Adrenal gland (tissue), 12 donors: ENCODE results near the gene TET2. TPM values are rescaled to one million over a fixed set of nuclear protein-coding genes. Genes with fewer than 3 reads are reported as not detected.

Experiments used
- DNase-seq, 7 donors: peaks; one replicate each; pipeline ENCODE4 v3.0.0-alpha.2; 2019 to 2020
- H3K27ac ChIP-seq, 5 donors: fragments of 200-600 bp; sonication (generic) in 4 of 5; 1 replicate in 3 of 5; 2 replicates in 2 of 5; pipeline versions ENCODE4 v1.5.1 to v1.8.0; 2016 to 2020; ENCODE audit warnings: mild to moderate bottlenecking in 1 of 5
- H3K27me3 ChIP-seq: fragments of 200-600 bp; 2 replicates; pipeline ENCODE4 v1.8.0; 2021
- H3K36me3 ChIP-seq, 2 donors: fragments of 200-600 bp; replicated peaks in 1 of 2; 1 replicate in 1 of 2; 2 replicates in 1 of 2; pipeline versions ENCODE4 v1.5.1 to v1.8.0; 2018 to 2022
- H3K4me1 ChIP-seq, 2 donors: fragments of 200-600 bp; replicated peaks in 1 of 2; 1 replicate in 1 of 2; 2 replicates in 1 of 2; pipeline versions ENCODE4 v1.5.1 to v1.8.0; 2018 to 2021
- H3K4me3 ChIP-seq, 4 donors: fragments of 200-600 bp; sonication (generic) in 3 of 4; one replicate each; pipeline ENCODE4 v1.5.1; 2016 to 2018
- H3K9me3 ChIP-seq, 3 donors: fragments of 200-600 bp; sonication (generic) in 1 of 3; replicated peaks in 1 of 3; 1 replicate in 2 of 3; 2 replicates in 1 of 3; pipeline versions ENCODE4 v1.5.1 to v1.8.0; 2016 to 2021
- POLR2A ChIP-seq, 2 donors: fragments of 450-650 bp; IDR thresholded peaks; one replicate each; pipeline ENCODE4 v1.6.1; 2017; ENCODE audit warnings: antibody characterized with exemption in 2 of 2, mild to moderate bottlenecking in 2 of 2, moderate library complexity in 1 of 2
- WGBS, 4 donors: extraction: QIAGEN DNeasy Blood & Tissue Kit in 2 of 4; methylation state at CpG; one replicate each; pipeline versions ENCODE4 v1.1.5 to v1.1.7; 2013 to 2017; 5-methylcytosine and 5-hydroxymethylcytosine counted together
- intact Hi-C, 2 donors: fragments of 100-400 bp; cut with DNase I; formaldehyde crosslinking; loops; one replicate each; pipeline versions ENCODE4 v1.14.1 to v1.15.0; 2022 to 2023
- polyA plus RNA-seq, 3 donors: library from polyadenylated mRNA; stranded (reverse); fragments of 200-250 nt in 2 of 3; fragments of 350-450 nt in 1 of 3; fragmentation: Illumina TruSeq in 1 of 3; extraction: RNeasy Lipid Tissue Mini Kit (QIAGEN cat#74804) in 1 of 3; gene quantifications; one replicate each; pipeline ENCODE4 v1.2.3, GENCODE V29; 2013 to 2014
- total RNA-seq, 9 donors: library from RNA; depleted of rRNA in 4 of 9; stranded (reverse); fragments of >200 nt in 4 of 9; fragments of 120-200 nt in 1 of 9; fragmentation: NEBNext Ultra II Directional in 1 of 9; extraction: Animal tissue kit (Norgen Biotek cat#: 25700) in 1 of 9; gene quantifications; one replicate each; pipeline versions ENCODE4 v1.1.0 to v1.2.4, GENCODE V29; 2013 to 2023
- TF ChIP-seq, protein P1 (sequence below), 6 experiments: fragments of 450-650 bp in 4 of 6; fragments of 200-600 bp in 2 of 6; sonication (generic) in 1 of 6; IDR thresholded peaks; 1 replicate in 5 of 6; 2 replicates in 1 of 6; pipeline versions ENCODE4 v1.5.1 to v1.8.0; 2016 to 2021; ENCODE audit warnings: antibody characterized with exemption in 6 of 6, mild to moderate bottlenecking in 2 of 6, moderate library complexity in 1 of 6
- donor health status: healthy with polysubstance abuse.
- donor health status: Bipolar disorder and iron deficiency.
- donor health status: DM: yes; HTN: yes; CAD: no.
- donor health status: DM: no; HTN: no; CAD: no.
- donor health status: DM: no; HTN: no; CAD: no.
- donor health status: DM: yes; HTN: yes; CAD: no.

TET2 gene
- total and polyA plus RNA-seq, 12 donors = 3.7 to 26.1 (median 14.6) TPM

GRCh38 chr4:105193536-105193935, 46.9 kb downstream of the TET2 start:
- Histone ChIP-seq H3K4me3 (no peak overlapping the region), H3K27me3 (no peaks in the 10 kb centered on the region), H3K4me1 (peaks cover 0 to 31% of the 10 kb centered on the region in 2 donors), H3K36me3 (no peaks in the 10 kb centered on the region), H3K9me3 (no peaks in the 10 kb centered on the region), H3K27ac (no peak overlapping the region)
- DNase-seq = no peak
- intact Hi-C loops = no loop called here
- WGBS, 4 donors = 61 to 84% (median 76%) methylated on average over 3 of the region's 3 CpGs
- TF ChIP-seq, protein P1, sequence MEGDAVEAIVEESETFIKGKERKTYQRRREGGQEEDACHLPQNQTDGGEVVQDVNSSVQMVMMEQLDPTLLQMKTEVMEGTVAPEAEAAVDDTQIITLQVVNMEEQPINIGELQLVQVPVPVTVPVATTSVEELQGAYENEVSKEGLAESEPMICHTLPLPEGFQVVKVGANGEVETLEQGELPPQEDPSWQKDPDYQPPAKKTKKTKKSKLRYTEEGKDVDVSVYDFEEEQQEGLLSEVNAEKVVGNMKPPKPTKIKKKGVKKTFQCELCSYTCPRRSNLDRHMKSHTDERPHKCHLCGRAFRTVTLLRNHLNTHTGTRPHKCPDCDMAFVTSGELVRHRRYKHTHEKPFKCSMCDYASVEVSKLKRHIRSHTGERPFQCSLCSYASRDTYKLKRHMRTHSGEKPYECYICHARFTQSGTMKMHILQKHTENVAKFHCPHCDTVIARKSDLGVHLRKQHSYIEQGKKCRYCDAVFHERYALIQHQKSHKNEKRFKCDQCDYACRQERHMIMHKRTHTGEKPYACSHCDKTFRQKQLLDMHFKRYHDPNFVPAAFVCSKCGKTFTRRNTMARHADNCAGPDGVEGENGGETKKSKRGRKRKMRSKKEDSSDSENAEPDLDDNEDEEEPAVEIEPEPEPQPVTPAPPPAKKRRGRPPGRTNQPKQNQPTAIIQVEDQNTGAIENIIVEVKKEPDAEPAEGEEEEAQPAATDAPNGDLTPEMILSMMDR (IDR thresholded peaks at IDR 0.05) = no peak
- no peak for TF ChIP-seq POLR2A (IDR thresholded peaks at IDR 0.05)

DNA sequence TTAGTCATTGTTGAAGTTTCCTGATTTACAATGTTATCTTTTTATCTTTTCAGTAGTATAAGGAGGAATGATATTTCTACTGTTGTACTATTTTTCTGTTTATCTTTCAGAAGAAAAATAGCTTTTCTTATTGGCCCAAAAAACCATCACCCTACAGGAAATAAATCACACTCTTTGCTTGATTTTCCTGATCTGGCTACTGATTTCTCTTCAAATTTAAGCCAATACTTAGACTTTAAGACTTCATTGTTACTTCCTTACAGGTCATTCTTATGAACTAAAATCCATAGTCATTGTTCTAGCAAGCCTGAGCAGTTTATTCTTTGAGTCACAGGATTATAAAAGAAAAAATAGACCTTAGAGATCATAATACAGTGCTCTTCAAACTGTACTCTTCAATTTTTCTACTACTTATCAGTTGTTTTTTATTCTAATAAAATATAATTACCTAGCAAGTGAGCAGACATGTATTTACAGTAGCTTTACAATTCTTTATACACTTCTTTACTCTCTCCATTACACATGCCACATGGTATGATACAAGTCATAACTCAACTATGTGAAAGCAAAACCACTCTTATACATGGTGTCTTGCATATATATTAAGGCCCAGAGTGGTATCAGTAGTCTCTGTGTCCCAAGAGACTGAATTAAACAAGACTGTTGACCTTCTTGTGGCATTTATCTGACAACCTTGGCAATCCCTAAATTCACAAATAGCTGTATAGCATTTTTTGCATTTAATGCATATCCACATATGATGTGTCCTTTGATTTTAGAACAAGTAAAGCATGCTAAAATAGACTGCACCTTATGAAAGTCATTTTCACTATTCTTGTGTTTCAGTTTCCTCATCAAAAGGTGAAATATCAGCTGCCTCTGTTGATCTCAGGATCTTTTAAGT, 47.9 kb downstream of the TET2 start:
- Histone ChIP-seq H3K4me1 (peaks cover 0 to 31% of the 10 kb centered on the region in 2 donors), H3K9me3 (no peaks in the 10 kb centered on the region), H3K4me3 (no peak overlapping the region), H3K36me3 (no peaks in the 10 kb centered on the region), H3K27me3 (no peaks in the 10 kb centered on the region), H3K27ac (no peak overlapping the region)
- no peak for DNase-seq
- intact Hi-C loops = no loop called here
- no peak for TF ChIP-seq POLR2A (IDR thresholded peaks at IDR 0.05)
- TF ChIP-seq, protein P1 (IDR thresholded peaks at IDR 0.05) = no peak

- Histone ChIP-seq H3K36me3 (no peaks in the 10 kb centered on the region), H3K4me1 (peaks cover 0 to 25% of the 10 kb centered on the region in 2 donors), H3K27ac (no peak overlapping the region), H3K9me3 (no peaks in the 10 kb centered on the region), H3K27me3 (no peaks in the 10 kb centered on the region), H3K4me3 (no peak overlapping the region)
- intact Hi-C loops = no loop called here
- DNase-seq = no peak
- TF ChIP-seq, protein P1 (IDR thresholded peaks at IDR 0.05) = peak in 1 of 6 experiments; percentile 20
- no peak for TF ChIP-seq POLR2A (IDR thresholded peaks at IDR 0.05)
- 72 to 78% (median 77%) methylated on average over 5 of the region's 5 CpGs for WGBS, 4 donors
These were observed 50.0 kb downstream of the TET2 start for GRCh38 chr4:105196523-105197145.

DNA sequence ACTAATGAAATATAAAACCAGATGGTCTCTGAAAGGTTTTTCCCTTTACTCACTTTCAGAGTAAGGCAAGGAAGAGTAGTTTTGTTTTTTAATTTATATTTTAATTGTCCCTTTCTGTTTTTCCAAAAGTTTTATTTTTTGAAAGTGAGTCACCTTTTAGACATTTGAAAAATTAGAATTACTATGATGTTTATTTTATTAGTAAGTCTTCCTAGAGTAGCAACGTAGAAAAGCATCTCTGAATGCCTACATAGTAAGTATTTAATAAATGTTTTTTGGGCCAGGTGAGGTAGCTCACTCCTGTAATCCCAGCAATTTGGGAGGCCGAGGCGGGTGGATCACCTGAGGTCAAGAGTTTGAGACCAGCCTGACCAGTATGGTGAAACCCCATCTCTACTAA, 51.1 kb downstream of the TET2 start:
- Histone ChIP-seq H3K36me3 (no peaks in the 10 kb centered on the region), H3K4me3 (no peak overlapping the region), H3K4me1 (peaks cover 0 to 17% of the 10 kb centered on the region in 2 donors), H3K27ac (no peak overlapping the region), H3K9me3 (no peaks in the 10 kb centered on the region), H3K27me3 (no peaks in the 10 kb centered on the region)
- DNase-seq = no peak
- intact Hi-C loops = no loop called here
- TF ChIP-seq POLR2A (IDR thresholded peaks at IDR 0.05) = no peak
- TF ChIP-seq, protein P1 (IDR thresholded peaks at IDR 0.05) = no peak
- WGBS, 4 donors = 76 to 82% (median 80%) methylated on average over 3 of the region's 3 CpGs
